ENCODE measurements around the gene ZNF536. TPM values are rescaled to one million over a fixed set of nuclear protein-coding genes. Genes with fewer than 3 reads are reported as not detected.

Gene ZNF536
- polyA plus RNA-seq, 1 of the 3 experiments (the other 2 are of a cell fraction) = 0.41 TPM

GRCh38 chr19:30428844-30429243 lies 56.7 kb downstream of the ZNF536 start:
- Histone ChIP-seq H3K9me3 (no peaks in the 10 kb centered on the region), H3K79me2 (ENCODE audit: insufficient read depth) (no peaks in the 10 kb centered on the region), H3K36me3 (replicated peaks in 1 of 2; ENCODE audit: control insufficient read depth in 1 of 2, insufficient read depth in 2 of 2, low read length in 1 of 2) (no peaks in the 10 kb centered on the region), H3K4me1 (ENCODE audit: control insufficient read depth in 1 of 2, insufficient read depth in 2 of 2, low read depth in 1 of 2, low read length in 1 of 2) (peaks cover 0 to 12% of the 10 kb centered on the region in 2 experiments; a peak in 1 of 4 replicates), H3K4me3 (ENCODE audit: low read depth in 2 of 2, low read length in 1 of 2) (no peak overlapping the region), H4K20me1 (ENCODE audit: insufficient read depth) (no peaks in the 10 kb centered on the region), H3F3A (replicated peaks; ENCODE audit: insufficient read depth) (no peaks in the 10 kb centered on the region), H3K27ac (ENCODE audit: low read depth in 2 of 2, low read length in 1 of 2) (no peak overlapping the region), H3K4me2 (no peak overlapping the region), H3K9me2 (no peaks in the 10 kb centered on the region), H3K9ac (no peak overlapping the region), H3K27me3 (ENCODE audit: insufficient read depth) (no peaks in the 10 kb centered on the region), H2AFZ (ENCODE audit: low read depth) (no peak overlapping the region)
- 44% methylated on average over 3 of the region's 3 CpGs for WGBS (ENCODE audit: low lambda C conversion rate)
- no peak for DNase-seq
- CTCF ChIA-PET = no interaction called here
- TF ChIP-seq GABPA (IDR thresholded peaks at IDR 0.05; ENCODE audit: low read depth) (no peak), MXI1 (IDR thresholded peaks at IDR 0.05; ENCODE audit: low read depth, low read length) (no peak), EZH2phosphoT487 (IDR thresholded peaks at IDR 0.05; ENCODE audit: borderline replicate concordance, low read depth) (no peak), ELF1 (IDR thresholded peaks at IDR 0.05) (no peak), YY1 (IDR thresholded peaks at IDR 0.05; ENCODE audit: low read depth) (no peak), TEAD4 (IDR thresholded peaks at IDR 0.05; ENCODE audit: borderline replicate concordance, insufficient read depth) (no peak), USF2 (IDR thresholded peaks at IDR 0.05; ENCODE audit: borderline replicate concordance, low read depth, low read length) (no peak), RAD21 (IDR thresholded peaks at IDR 0.05; ENCODE audit: low read length) (no peak), USF1 (IDR thresholded peaks at IDR 0.05; ENCODE audit: borderline replicate concordance, low read depth) (no peak)
- POLR2A ChIA-PET = no interaction called here

- Histone ChIP-seq H3K9ac (no peak overlapping the region), H3K27ac (ENCODE audit: low read depth in 2 of 2, low read length in 1 of 2) (no peak overlapping the region), H3K27me3 (ENCODE audit: insufficient read depth) (no peaks in the 10 kb centered on the region), H3K79me2 (ENCODE audit: insufficient read depth) (no peaks in the 10 kb centered on the region), H3K4me3 (ENCODE audit: low read depth in 2 of 2, low read length in 1 of 2) (no peak overlapping the region), H3K9me2 (no peaks in the 10 kb centered on the region), H4K20me1 (ENCODE audit: insufficient read depth) (no peaks in the 10 kb centered on the region), H2AFZ (ENCODE audit: low read depth) (no peak overlapping the region), H3K36me3 (replicated peaks in 1 of 2; ENCODE audit: control insufficient read depth in 1 of 2, insufficient read depth in 2 of 2, low read length in 1 of 2) (no peaks in the 10 kb centered on the region), H3K9me3 (no peaks in the 10 kb centered on the region), H3K4me2 (no peak overlapping the region), H3K4me1 (ENCODE audit: control insufficient read depth in 1 of 2, insufficient read depth in 2 of 2, low read depth in 1 of 2, low read length in 1 of 2) (peaks cover 0 to 5% of the 10 kb centered on the region in 2 experiments; a peak in 1 of 4 replicates), H3F3A (replicated peaks; ENCODE audit: insufficient read depth) (no peaks in the 10 kb centered on the region)
- no peak for TF ChIP-seq MAX (IDR thresholded peaks at IDR 0.05; ENCODE audit: low read depth)
- TF ChIP-seq FOSL2 (IDR thresholded peaks at IDR 0.05; ENCODE audit: borderline replicate concordance, low read depth) = no peak
- no peak for TF ChIP-seq ELF1 (IDR thresholded peaks at IDR 0.05)
- TF ChIP-seq ZBTB33 (IDR thresholded peaks at IDR 0.05; ENCODE audit: borderline replicate concordance, low read depth) = no peak
- no peak for TF ChIP-seq EP300 (IDR thresholded peaks at IDR 0.05; ENCODE audit: borderline replicate concordance in 1 of 2, low read depth in 1 of 2, low read length in 1 of 2)
- no peak for TF ChIP-seq TAF1 (IDR thresholded peaks at IDR 0.05; ENCODE audit: borderline replicate concordance, low read depth, low read length)
- no peak for TF ChIP-seq RFX5 (IDR thresholded peaks at IDR 0.05; ENCODE audit: low read length)
- no peak for TF ChIP-seq RCOR1 (IDR thresholded peaks at IDR 0.05; ENCODE audit: low read length)
- no peak for TF ChIP-seq RAD21 (IDR thresholded peaks at IDR 0.05; ENCODE audit: low read length)
- no peak for TF ChIP-seq FOXM1 (IDR thresholded peaks at IDR 0.05; ENCODE audit: low read depth)
- no peak for TF ChIP-seq USF2 (IDR thresholded peaks at IDR 0.05; ENCODE audit: borderline replicate concordance, low read depth, low read length)
- CTCF ChIA-PET = no interaction called here
- DNase-seq = no peak
- 48% methylated on average over 6 of the region's 6 CpGs for WGBS (ENCODE audit: low lambda C conversion rate)
- POLR2A ChIA-PET = no interaction called here
Observed at GRCh38 chr19:30430206-30430734, 58.1 kb downstream of the ZNF536 start.
